Stimulated activated CD8-positive, alpha-beta memory T cell treated with anti-CD3 and anti-CD28 coated beads, Interleukin-4, amount 100 ng/mL, for 1 hour (primary cell): Measurements from ENCODE around the gene SFMBT2.

ENCODE experiments used
- DNase-seq, 2 donors: peaks; one replicate each; pipeline ENCODE4 v3.0.0-alpha.2; 2020; ENCODE audit warnings: low read depth in 2 of 2, low spot score in 1 of 2

The SFMBT2 gene

DNA sequence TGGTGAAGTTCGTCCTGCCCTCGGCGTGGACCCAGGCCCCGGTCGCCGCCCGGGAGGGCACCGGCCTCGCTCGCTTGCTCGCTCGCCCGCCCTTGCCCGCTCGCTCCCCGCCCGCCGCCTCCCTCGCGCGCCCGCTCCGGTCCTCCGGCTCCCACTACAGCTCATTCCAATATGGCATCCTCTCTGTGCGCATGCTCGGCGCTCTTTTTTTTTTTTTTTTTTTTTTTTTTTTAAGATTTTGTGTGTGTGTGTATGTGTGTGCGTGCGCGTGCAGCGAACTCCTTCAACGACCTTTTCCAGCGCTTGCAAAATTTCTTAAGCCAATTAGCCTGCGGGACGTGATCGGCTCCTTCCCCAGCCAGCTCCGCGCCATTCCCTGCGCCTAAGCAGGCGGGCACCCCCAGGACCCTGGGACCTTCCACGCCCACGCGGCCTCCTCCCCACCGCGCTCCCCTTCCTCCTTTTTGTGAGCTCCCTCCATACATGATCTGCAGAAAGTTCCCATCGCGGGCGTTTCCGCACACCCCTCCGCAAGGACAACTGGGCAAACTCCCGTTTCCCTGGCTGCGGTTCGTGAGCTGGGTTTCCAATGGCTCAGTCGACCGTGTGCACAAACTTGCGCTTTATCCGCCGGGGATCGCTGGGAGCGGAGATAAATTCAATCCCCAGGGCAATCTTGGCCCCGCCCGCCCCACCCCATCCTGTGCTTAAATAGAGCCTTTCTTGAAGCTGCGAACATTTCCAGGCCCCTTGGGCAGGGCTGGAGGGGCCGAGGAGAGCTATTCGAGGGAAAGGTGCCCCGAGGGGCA is at the start of gene SFMBT2:
TSS of gene SFMBT2 (minus strand) at position 173 of the 809 bp plus-strand sequence. CDS start 29,136 bp downstream, outside the sequence.
- no peak for DNase-seq

GRCh38 chr10:7460006-7460405 is 49.2 kb upstream of the SFMBT2 start:
- no peak for DNase-seq

DNA sequence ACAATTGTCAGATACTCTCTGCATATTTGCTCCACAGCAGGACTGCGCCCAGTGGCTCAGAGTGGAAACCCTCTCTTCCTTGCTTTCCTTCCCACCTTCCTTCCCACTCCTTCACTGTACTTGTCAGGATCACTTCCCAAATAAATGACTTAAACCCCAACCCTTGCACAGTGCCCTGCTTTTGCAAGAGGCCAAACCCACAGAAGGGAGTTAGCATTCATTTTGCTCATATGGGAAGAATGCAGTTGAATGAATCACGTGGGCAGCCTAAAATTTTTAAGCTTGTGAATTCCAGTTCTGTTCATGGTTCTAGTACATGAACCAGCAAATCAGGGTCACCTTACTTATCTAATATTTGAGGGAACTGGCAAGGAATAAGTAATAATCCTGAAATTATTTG is 47.7 kb upstream of the SFMBT2 start:
- no peak for DNase-seq

DNA sequence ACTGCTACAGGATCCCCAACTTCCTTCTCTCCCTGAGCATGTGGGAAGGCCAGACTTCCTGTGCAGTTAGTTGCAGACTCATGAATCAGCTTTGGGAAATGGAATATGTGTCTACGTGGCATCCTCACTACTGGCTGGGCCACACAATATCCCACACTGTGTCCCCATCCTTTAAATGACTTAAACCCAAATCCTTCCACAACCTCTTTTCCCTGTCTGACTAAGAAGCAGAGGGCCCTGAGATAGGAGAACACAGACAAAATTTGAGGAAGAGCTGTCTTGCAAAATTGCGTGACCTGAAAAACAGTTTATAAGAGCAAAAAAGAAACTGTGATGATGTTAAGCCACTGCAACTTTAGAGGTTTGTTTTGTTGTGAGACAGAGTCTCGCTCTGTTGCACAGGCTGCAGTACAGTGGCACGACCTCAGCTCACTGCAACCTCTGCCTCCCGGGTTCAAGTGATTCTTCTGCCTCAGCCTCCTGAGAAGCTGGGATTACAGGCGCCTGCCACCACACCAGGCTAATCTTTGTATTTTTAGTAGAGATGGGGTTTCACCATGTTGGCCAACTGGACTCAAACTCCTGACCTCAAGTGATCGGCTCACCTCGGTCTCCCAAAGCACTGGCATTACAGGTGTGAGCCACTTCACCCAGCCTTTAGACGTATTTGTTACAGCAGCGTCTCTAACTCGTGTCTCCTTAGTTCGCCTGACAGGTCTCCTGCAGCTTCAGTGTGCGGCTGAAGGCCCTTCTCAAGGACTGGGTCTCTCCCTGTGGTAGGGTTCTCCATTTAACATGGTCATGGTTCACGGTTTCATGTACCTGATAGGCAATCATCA is 46.9 kb upstream of the SFMBT2 start:
- no peak for DNase-seq

- DNase-seq = no peak
These were observed 38.3 kb upstream of the SFMBT2 start for GRCh38 chr10:7449063-7449695.

DNA sequence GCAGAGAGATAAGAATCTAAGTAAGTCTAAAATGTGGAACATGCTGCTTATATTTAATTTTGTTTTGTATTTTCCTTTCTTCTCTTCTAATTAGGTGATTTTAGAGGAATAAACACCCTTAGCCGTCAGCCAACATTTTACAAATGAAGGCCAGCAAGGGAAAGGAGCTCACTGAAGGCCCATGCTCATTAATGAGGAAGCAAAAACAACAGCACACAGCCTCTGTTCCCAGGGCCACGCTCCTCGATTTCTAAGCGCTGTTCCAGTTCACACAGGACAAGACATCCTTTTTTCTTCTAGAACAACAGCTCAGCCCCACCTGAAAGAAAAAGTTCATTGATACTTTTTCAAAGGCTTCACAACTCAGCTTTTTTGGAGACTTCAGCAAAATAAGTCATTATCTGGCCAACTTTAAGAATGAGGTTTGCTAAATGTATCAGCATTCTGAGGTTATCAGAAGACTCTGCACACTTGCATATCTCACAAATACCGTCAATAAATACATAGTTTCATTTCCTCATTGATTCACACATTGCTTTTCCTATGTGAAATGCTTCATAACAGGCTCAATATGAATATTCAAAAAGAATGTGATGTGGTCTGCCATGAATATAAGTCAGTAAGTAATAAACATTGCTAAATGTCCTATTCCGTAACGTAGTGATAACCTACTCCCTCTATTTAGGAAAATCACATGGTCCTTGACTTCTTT is 34.8 kb upstream of the SFMBT2 start:
- DNase-seq = no peak

GRCh38 chr10:7444551-7445121 is 33.8 kb upstream of the SFMBT2 start:
- DNase-seq = no peak

DNA sequence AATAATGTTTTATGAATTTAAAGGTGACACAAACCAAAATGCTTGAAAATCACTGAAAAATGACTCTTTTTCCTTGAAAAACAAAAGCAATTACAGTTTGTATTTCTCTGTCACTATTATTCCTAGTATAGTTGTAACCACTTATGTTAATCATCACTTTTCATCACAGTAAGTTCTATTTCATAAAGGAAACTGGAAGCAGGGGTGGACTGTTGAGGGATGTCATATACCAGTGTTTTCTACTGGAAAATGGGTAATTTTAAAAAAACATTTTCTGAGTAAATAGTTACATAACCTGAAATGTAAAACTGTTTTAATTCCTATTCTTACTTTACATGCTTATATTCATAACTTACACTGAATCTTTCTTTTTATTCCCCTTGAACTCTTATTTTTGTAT is 32.2 kb upstream of the SFMBT2 start:
- DNase-seq = no peak

DNA sequence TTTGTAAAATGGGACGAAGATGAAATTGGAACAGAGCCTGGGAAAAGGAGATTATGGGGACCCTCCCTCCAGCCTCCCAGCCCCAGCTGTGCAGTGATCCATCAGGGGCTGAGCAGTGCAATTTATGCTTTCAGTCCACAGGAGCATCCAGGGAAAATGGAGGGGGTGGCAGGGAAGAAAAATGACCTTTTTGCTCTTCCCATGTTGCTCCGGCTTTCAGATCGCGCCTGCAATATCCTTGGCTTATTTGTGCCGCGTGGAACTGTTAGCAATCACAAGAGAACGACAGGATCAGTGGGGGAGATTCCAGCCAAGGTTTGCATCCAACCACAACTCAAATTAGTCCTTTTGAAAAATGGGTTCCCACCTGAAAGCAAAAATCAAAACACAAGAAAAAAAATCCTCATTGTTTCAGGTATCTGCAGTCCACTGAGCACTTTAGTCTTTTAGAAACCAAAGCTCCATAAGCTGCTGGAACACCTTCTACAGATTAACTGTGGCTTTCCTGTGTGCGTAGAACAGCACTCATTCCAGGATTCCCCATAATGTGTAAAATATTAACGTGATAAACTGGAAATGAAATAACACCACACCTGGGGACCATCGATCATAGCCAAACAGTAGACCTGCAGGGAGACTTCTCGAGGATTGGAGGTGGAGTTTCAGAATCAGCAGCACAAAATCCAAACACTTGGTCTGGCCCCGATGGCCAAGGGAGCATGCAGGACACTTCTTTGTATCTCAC is 30.7 kb upstream of the SFMBT2 start:
- no peak for DNase-seq

DNA sequence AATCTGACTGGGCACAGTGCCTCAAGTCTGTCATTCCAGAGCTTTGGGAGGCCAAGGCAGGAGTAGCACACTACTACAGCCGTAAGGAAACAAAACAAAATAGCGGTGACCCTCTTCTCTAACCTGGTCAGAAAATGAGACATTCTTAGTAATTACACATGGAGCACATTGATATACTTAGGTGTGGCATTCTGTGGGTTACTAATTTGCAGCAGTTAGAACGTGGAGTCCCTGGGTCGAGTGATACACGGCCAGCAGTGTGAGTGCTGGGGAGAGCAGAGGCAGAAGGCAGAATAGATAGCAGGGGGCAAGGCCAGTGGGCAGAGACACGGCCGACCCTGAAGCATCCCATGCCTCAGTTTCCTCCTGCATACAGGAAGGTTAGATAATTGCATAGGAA is 28.9 kb upstream of the SFMBT2 start:
- no peak for DNase-seq

DNA sequence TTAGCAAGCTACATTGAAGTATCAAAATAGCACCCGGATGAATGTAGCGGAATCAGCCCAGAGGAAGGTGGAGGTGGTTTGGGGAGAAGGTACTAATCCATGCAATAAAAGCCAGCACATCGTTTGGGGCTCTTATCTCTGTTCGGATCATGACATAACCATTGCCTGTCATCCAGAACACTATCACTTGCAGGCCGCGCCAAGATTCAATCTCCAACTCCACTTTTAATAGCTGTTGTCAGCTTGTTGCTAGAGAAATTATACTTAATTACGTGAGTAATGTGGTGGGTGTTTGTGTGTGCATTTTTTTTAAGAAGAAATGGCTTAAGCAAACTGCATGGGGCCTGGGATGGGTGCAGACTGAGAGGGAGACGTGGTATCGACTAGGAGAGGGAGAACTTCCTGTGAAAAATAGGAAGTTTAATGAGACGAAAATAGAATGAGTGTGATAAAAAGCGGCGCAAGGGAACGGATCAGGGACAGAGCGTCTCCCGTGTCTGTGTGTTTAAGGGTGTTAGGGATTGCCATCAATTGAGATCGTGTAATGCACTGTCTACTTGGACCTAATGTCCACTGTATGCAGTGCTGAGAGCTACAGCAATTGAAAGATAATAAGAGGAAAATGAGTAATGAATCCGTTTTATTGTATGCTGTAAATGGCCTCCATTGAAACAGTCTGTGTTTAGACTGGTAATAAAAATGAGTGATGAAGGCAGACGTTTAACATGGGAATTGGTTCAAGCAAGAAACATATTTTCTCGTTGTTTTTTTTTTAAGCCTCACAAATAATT is 27.6 kb upstream of the SFMBT2 start:
- no peak for DNase-seq

GRCh38 chr10:7436490-7437100 is 25.8 kb upstream of the SFMBT2 start:
- DNase-seq = no peak

- DNase-seq = no peak
These were observed 24.8 kb upstream of the SFMBT2 start for GRCh38 chr10:7435674-7436073.

- DNase-seq = no peak
These were observed 23.5 kb upstream of the SFMBT2 start for GRCh38 chr10:7434378-7434777.

DNA sequence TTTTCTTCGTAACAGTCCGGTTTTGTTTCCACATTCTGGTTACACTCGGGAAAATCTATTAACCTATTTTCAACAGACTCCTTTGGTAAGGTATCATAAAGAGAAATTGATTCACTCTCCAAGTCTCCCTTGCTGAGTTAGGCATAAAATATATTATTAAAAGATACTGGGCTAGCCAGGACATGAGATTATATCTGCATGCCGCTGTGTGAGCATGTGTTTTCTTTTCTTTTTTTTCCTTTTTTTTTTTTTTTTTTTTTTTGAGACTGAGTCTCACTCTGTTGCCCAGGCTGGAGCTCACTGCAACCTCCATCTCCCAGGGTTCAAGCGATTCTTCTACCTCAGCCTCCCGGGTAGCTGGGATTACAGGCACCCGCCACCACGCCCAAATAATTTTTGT is 23.0 kb upstream of the SFMBT2 start:
- no peak for DNase-seq

- no peak for DNase-seq
These were observed 22.3 kb upstream of the SFMBT2 start for GRCh38 chr10:7432884-7433726.

DNA sequence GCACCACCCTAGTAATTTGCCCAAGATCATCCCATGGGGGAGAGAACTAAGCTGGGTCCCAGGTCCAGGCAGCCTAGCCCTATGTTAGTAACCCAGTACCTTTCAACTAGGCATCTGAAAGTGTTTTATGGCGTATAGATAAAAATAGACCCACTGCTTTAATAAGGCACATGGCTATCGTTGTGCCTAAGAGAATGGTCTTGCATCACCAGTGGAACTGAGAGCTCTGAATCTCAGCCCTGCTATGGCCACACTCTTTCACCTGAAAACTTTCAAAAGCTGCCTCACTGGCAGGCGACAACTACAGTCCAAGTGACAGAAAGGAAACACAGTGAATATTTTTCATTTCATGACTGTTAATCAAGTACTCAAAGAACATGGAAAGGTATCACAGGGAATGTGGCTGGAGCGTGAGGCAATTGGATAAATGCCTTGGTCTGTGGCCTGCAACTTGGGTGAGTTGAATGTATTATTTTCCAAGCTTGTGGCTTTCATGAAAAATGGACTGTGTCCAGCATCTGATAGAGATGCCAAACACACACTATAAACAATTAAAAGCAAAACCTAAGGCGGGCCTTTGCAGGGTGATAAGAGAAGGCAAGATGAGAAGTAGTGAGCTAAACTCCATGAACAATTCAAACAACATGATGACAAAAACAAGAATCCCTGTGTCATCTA is 18.0 kb upstream of the SFMBT2 start:
- DNase-seq = no peak
